ENCODE results near the gene MSI2. TPM values are rescaled to one million over a fixed set of nuclear protein-coding genes. Genes with fewer than 3 reads are reported as not detected.

The MSI2 gene
- total RNA-seq, 2 donors from 2014 or later = 88.3 to 114 TPM

DNA sequence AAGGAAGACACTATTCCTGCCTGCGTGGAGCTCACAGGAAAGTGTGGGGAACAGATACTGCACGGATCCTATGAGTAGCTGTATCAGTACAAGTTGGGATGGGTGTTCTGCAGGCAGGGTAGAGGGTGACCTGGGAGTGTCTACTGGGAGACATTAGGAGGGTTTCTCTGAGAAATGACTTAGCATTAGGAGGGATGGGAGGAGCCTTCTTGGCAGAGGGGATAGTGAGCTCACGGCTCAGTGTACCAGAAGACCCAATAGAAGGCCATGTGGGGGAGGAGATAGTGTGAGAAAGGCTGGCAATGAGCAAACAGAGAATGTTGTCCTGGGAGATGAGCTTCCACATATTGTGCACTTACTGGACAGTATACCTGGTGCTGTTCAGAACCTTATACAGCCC, 109.1 kb downstream of the MSI2 start:
- H3K4me3 Mint-ChIP-seq = no peak overlapping the region
- peak overlapping the region; percentile 5 for H3K27ac Mint-ChIP-seq
- peaks cover 44% of the 10 kb centered on the region for H3K4me1 Mint-ChIP-seq

DNA sequence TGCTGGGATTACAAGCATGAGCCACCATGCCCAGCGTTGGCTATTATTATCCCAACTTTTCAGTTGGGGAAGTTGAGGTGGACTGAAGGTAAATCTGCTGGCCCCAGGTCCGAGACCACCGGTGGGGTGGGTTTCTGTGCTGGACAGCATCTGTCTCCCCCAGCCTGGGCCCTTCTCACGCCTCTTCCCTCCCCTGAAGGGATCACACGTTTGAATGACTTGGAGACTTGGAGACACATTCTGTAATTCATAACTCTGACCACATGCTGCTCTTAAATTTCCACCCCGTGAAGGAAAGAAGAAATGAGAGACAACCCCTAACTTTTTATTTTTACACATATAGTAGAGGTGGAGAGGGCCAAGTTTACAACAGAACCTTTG, 109.8 kb downstream of the MSI2 start:
- peaks cover 24% of the 10 kb centered on the region for H3K4me1 ChIP-seq (ENCODE audit: control insufficient read depth, insufficient read depth, low read length)
- H3K4me3 Mint-ChIP-seq = no peak overlapping the region
- H3K9ac ChIP-seq (ENCODE audit: extremely low read depth, low read length, poor library complexity, severe bottlenecking) = no peak overlapping the region
- 90 to 94% methylated on average over 2 to 6 of the region's 6 CpGs for WGBS, 2 experiments (ENCODE audit: insufficient coverage in 1 of 2, insufficient read length in 1 of 2)
- no peaks in the 10 kb centered on the region for H3K9me3 Mint-ChIP-seq
- H3K9me3 ChIP-seq (ENCODE audit: control insufficient read depth, low read length) = no peaks in the 10 kb centered on the region
- no peaks in the 10 kb centered on the region for H3K27me3 ChIP-seq (ENCODE audit: control insufficient read depth, insufficient read depth, low read length, poor library complexity, severe bottlenecking)
- no peak overlapping the region for H3K4me3 ChIP-seq (ENCODE audit: low read length)
- H3K27me3 Mint-ChIP-seq (ENCODE audit: insufficient read depth) = no peaks in the 10 kb centered on the region
- TF ChIP-seq, protein P1, sequence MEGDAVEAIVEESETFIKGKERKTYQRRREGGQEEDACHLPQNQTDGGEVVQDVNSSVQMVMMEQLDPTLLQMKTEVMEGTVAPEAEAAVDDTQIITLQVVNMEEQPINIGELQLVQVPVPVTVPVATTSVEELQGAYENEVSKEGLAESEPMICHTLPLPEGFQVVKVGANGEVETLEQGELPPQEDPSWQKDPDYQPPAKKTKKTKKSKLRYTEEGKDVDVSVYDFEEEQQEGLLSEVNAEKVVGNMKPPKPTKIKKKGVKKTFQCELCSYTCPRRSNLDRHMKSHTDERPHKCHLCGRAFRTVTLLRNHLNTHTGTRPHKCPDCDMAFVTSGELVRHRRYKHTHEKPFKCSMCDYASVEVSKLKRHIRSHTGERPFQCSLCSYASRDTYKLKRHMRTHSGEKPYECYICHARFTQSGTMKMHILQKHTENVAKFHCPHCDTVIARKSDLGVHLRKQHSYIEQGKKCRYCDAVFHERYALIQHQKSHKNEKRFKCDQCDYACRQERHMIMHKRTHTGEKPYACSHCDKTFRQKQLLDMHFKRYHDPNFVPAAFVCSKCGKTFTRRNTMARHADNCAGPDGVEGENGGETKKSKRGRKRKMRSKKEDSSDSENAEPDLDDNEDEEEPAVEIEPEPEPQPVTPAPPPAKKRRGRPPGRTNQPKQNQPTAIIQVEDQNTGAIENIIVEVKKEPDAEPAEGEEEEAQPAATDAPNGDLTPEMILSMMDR (conservative IDR thresholded peaks at IDR 0.05) = no peak
- no peak overlapping the region for H3K27ac Mint-ChIP-seq
- peaks cover 51% of the 10 kb centered on the region for H3K4me1 Mint-ChIP-seq
- no peak for DNase-seq
- H3K27ac ChIP-seq (ENCODE audit: low read depth, low read length) = no peak overlapping the region
- H3K36me3 Mint-ChIP-seq (ENCODE audit: low read depth) = peaks cover 6% of the 10 kb centered on the region
- no peaks in the 10 kb centered on the region for H3K36me3 ChIP-seq (ENCODE audit: control insufficient read depth, insufficient read depth, low read length)

More for the DNA sequence above, 109.1 kb downstream of the MSI2 start:
- H3K27me3 ChIP-seq (ENCODE audit: control insufficient read depth, insufficient read depth, low read length, poor library complexity, severe bottlenecking) = no peaks in the 10 kb centered on the region
- peaks cover 6% of the 10 kb centered on the region for H3K36me3 Mint-ChIP-seq (ENCODE audit: low read depth)
- no peak overlapping the region for H3K4me3 ChIP-seq (ENCODE audit: low read length)
- no peak overlapping the region for H3K9ac ChIP-seq (ENCODE audit: extremely low read depth, low read length, poor library complexity, severe bottlenecking)
- peaks cover 18% of the 10 kb centered on the region for H3K4me1 ChIP-seq (ENCODE audit: control insufficient read depth, insufficient read depth, low read length)
- 93 to 97% methylated on average over 3 of the region's 3 CpGs for WGBS, 2 experiments (ENCODE audit: insufficient coverage in 1 of 2, insufficient read length in 1 of 2)
- no peak overlapping the region for H3K27ac ChIP-seq (ENCODE audit: low read depth, low read length)
- H3K36me3 ChIP-seq (ENCODE audit: control insufficient read depth, insufficient read depth, low read length) = no peaks in the 10 kb centered on the region
- no peaks in the 10 kb centered on the region for H3K9me3 Mint-ChIP-seq
- TF ChIP-seq, protein P1 (conservative IDR thresholded peaks at IDR 0.05) = no peak
- no peaks in the 10 kb centered on the region for H3K27me3 Mint-ChIP-seq (ENCODE audit: insufficient read depth)
- H3K9me3 ChIP-seq (ENCODE audit: control insufficient read depth, low read length) = no peaks in the 10 kb centered on the region
- DNase-seq = no peak

DNA sequence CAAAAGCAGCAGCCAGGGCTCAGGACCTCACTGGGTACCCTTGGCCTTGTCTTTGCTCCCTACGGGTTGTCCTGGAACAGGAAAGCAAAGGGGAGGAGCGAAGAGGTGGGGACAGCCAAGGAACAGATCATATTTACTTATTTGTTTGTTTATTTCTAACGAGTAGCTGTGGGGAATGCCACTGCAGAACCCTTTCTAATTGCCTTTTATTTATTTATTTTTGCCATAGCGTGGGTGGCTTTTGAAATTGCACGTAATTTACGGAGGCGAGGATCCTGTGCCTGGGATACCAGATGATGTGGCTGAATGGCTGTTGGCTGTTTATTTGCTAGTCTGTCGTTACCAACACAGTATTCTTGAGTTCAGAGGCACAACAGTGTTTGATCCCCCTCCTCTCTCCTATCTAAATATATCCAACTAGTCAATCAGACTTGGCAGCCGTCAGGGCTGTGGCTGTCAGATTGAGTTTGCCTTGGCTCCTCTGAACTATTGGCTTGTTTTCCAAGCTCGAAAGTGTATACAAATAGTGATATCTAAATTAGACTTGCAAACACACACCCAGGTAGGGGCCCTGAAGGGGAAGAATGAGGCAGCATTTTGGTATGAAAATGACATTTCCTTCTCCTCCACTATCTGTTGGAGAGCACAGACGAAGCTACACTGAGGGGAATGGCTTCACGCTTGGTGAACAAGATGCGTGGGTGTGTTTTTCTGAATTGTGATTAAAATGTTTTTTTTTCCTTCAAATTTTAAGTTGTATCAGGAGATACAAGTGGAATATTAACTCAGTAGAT, 110.4 kb downstream of the MSI2 start:
- 89 to 95% methylated on average over 8 to 13 of the region's 13 CpGs for WGBS, 2 experiments (ENCODE audit: insufficient coverage in 1 of 2, insufficient read length in 1 of 2)
- peaks cover 52% of the 10 kb centered on the region for H3K4me1 Mint-ChIP-seq

More for the DNA sequence above, 110.4 kb downstream of the MSI2 start:
- TF ChIP-seq, protein P1 (conservative IDR thresholded peaks at IDR 0.05) = no peak
- Histone ChIP-seq H3K36me3 (ENCODE audit: control insufficient read depth, insufficient read depth, low read length) (no peaks in the 10 kb centered on the region), H3K9ac (ENCODE audit: extremely low read depth, low read length, poor library complexity, severe bottlenecking) (no peak overlapping the region), H3K4me3 (ENCODE audit: low read length) (no peak overlapping the region), H3K27me3 (ENCODE audit: control insufficient read depth, insufficient read depth, low read length, poor library complexity, severe bottlenecking) (no peaks in the 10 kb centered on the region), H3K9me3 (ENCODE audit: control insufficient read depth, low read length) (no peaks in the 10 kb centered on the region), H3K27ac (ENCODE audit: low read depth, low read length) (no peak overlapping the region), H3K4me1 (ENCODE audit: control insufficient read depth, insufficient read depth, low read length) (peaks cover 27% of the 10 kb centered on the region)
- no peak for DNase-seq
- Mint-ChIP-seq H3K36me3 (ENCODE audit: low read depth) (peaks cover 6% of the 10 kb centered on the region), H3K4me3 (no peak overlapping the region), H3K27me3 (ENCODE audit: insufficient read depth) (no peaks in the 10 kb centered on the region), H3K9me3 (no peaks in the 10 kb centered on the region), H3K27ac (peak overlapping the region; percentile 58)

All from endodermal cell (in vitro differentiated cells).